Measurements from ENCODE around the gene COMMD8. TPM values are rescaled to one million over a fixed set of nuclear protein-coding genes. Genes with fewer than 3 reads are reported as not detected.

COMMD8 gene
- total and polyA plus RNA-seq, 10 of the 15 experiments (the other 5 are each of a cell fraction or from before 2014, with no cell fraction given), result 27.6 to 156 (median 48.4) TPM

GRCh38 chr4:47493238-47494123 is 30.0 kb upstream of the COMMD8 start (continued):
- TF ChIP-seq JUNB (IDR thresholded peaks at IDR 0.05) (0 out of 2 replicates have a peak, but pooled peaks have one; percentile 33), NBN (IDR thresholded peaks at IDR 0.05) (0 out of 2 replicates have a peak, but pooled peaks have one; percentile 48)

DNA sequence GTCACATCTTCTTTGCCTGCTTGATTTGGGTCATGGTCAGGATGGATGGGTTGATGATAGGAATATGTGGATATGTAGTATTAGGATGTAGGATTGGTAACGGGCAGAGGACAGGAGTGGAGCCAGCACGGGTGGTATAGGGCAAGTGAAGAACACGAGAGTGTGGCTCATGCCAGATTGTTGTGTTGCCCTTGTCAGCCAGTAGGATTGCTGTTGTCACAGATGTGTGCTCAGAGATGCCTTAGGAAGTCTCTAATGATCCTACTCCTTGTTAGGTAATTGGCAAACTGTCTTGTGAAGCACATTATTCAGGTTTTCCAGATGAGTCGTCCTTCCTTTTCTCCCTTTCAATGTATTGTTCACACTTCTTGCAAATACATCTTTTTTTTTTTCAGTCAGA is 27.0 kb upstream of the COMMD8 start:
- peak; percentile 86 for ATAC-seq
- in situ Hi-C loops (cut with MboI) (no loop called here), intact Hi-C loops (cut with micrococcal nuclease; ENCODE audit: unreplicated experiment) (loop anchor here (1.0 to 10.0 kb wide), 6 partner anchors 28 to 544 kb away; partner anchors contain the start of genes CORIN and NFXL1)
- WGBS (ENCODE audit: insufficient coverage, insufficient replicate concordance, low lambda C conversion rate, missing lambda C conversion rate), result 57% methylated on average over 4 of the region's 4 CpGs
- Histone ChIP-seq H4K20me1 (ENCODE audit: control insufficient read depth, insufficient read depth) (no peaks in the 10 kb centered on the region), H3K4me2 (ENCODE audit: control insufficient read depth, insufficient read depth) (peak overlapping the region; percentile 17; the same call in 1 of the 2 replicates), H3K4me3 (no peak overlapping the region), H3K9ac (ENCODE audit: control insufficient read depth, insufficient read depth, low read length) (no peak overlapping the region), H3K27ac (ENCODE audit: control insufficient read depth, insufficient read depth) (no peak overlapping the region), H3K9me3 (replicated peaks; ENCODE audit: control insufficient read depth, insufficient read depth, low read length) (peaks cover 2% of the 10 kb centered on the region; the same call in 1 of the 3 replicates), H3K79me2 (ENCODE audit: control insufficient read depth, insufficient read depth, low read length) (peaks cover 58% of the 10 kb centered on the region), H3K4me1 (ENCODE audit: control insufficient read depth, insufficient read depth, low read length) (peaks cover 10% of the 10 kb centered on the region), H2AFZ (ENCODE audit: control insufficient read depth, low read depth, low read length) (no peak overlapping the region), H3K27me3 (replicated peaks in 1 of 2; ENCODE audit: control insufficient read depth in 2 of 2, insufficient read depth in 2 of 2, low read length in 1 of 2) (no peaks in the 10 kb centered on the region), H3K36me3 (ENCODE audit: control insufficient read depth in 2 of 2, insufficient read depth in 2 of 2, low read length in 1 of 2) (no peaks in the 10 kb centered on the region)
- DNase-seq (ENCODE audit: low read depth, low spot score), result no peak
- no TSS peak for BruUV-seq (replicated peaks)
- peak; percentile 85 for FAIRE-seq
- CTCF ChIA-PET, result interaction anchor here (1.0 to 4.0 kb wide), 13 partner anchors 8 to 346 kb away, joined by 3 to 30 read pairs (median 5); partner anchors contain the start of gene COMMD8
- RAD21 ChIA-PET (ENCODE audit: unreplicated experiment), result interaction anchor here (0.9 to 3.4 kb wide), 11 partner anchors 8 to 203 kb away, joined by 3 to 37 read pairs (median 7); partner anchors contain the start of gene COMMD8
- SMC1A ChIA-PET (ENCODE audit: uncharacterized antibody, unreplicated experiment), result interaction anchor here (0.7 to 3.9 kb wide), 17 partner anchors 8 to 214 kb away, joined by 3 to 39 read pairs (median 4); partner anchors contain the start of gene COMMD8
- POLR2A ChIA-PET, result interaction anchor here (1.0 to 2.3 kb wide), 3 partner anchors 10 to 27 kb away, joined by 4 to 7 read pairs (median 7); partner anchors contain the start of gene COMMD8
- no peak for TF ChIP-seq MXI1 (IDR thresholded peaks at IDR 0.05; ENCODE audit: low read depth, low read length)
- TF ChIP-seq IKZF2 (IDR thresholded peaks at IDR 0.05), result peak in 1 of 2 experiments; percentile 49; a peak in 2 of 4 replicates
- TF ChIP-seq, protein P1, sequence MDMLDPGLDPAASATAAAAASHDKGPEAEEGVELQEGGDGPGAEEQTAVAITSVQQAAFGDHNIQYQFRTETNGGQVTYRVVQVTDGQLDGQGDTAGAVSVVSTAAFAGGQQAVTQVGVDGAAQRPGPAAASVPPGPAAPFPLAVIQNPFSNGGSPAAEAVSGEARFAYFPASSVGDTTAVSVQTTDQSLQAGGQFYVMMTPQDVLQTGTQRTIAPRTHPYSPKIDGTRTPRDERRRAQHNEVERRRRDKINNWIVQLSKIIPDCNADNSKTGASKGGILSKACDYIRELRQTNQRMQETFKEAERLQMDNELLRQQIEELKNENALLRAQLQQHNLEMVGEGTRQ (IDR thresholded peaks at IDR 0.05; ENCODE audit: borderline replicate concordance, low read depth, low read length), result no peak
- TF ChIP-seq ZSCAN29 (IDR thresholded peaks at IDR 0.05), result no peak
- TF ChIP-seq EZH2 (IDR thresholded peaks at IDR 0.05; ENCODE audit: borderline replicate concordance, control insufficient read depth, low read depth, low read length), result no peak
- TF ChIP-seq POU2F2 (IDR thresholded peaks at IDR 0.05; ENCODE audit: borderline replicate concordance, low read depth, low read length), result no peak
- no peak for TF ChIP-seq ZNF622 (IDR thresholded peaks at IDR 0.05)
- TF ChIP-seq, protein P2, sequence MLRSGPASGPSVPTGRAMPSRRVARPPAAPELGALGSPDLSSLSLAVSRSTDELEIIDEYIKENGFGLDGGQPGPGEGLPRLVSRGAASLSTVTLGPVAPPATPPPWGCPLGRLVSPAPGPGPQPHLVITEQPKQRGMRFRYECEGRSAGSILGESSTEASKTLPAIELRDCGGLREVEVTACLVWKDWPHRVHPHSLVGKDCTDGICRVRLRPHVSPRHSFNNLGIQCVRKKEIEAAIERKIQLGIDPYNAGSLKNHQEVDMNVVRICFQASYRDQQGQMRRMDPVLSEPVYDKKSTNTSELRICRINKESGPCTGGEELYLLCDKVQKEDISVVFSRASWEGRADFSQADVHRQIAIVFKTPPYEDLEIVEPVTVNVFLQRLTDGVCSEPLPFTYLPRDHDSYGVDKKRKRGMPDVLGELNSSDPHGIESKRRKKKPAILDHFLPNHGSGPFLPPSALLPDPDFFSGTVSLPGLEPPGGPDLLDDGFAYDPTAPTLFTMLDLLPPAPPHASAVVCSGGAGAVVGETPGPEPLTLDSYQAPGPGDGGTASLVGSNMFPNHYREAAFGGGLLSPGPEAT (IDR thresholded peaks at IDR 0.05; ENCODE audit: low read depth), result no peak
- TF ChIP-seq, protein P3, sequence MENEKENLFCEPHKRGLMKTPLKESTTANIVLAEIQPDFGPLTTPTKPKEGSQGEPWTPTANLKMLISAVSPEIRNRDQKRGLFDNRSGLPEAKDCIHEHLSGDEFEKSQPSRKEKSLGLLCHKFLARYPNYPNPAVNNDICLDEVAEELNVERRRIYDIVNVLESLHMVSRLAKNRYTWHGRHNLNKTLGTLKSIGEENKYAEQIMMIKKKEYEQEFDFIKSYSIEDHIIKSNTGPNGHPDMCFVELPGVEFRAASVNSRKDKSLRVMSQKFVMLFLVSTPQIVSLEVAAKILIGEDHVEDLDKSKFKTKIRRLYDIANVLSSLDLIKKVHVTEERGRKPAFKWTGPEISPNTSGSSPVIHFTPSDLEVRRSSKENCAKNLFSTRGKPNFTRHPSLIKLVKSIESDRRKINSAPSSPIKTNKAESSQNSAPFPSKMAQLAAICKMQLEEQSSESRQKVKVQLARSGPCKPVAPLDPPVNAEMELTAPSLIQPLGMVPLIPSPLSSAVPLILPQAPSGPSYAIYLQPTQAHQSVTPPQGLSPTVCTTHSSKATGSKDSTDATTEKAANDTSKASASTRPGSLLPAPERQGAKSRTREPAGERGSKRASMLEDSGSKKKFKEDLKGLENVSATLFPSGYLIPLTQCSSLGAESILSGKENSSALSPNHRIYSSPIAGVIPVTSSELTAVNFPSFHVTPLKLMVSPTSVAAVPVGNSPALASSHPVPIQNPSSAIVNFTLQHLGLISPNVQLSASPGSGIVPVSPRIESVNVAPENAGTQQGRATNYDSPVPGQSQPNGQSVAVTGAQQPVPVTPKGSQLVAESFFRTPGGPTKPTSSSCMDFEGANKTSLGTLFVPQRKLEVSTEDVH (IDR thresholded peaks at IDR 0.05; ENCODE audit: low read depth, partially characterized antibody), result no peak
- TF ChIP-seq GABPA (IDR thresholded peaks at IDR 0.05; ENCODE audit: low read depth), result no peak
- peak; percentile 62 for TF ChIP-seq RAD21 (IDR thresholded peaks at IDR 0.05; ENCODE audit: insufficient read depth, low read depth, low read length)
- TF ChIP-seq SUPT20H (IDR thresholded peaks at IDR 0.05; ENCODE audit: borderline replicate concordance, control insufficient read depth, low read depth, low read length), result no peak
- TF ChIP-seq NFYB (IDR thresholded peaks at IDR 0.05; ENCODE audit: insufficient read depth, low read depth, low read length), result no peak
- TF ChIP-seq TCF12 (IDR thresholded peaks at IDR 0.05; ENCODE audit: low read depth, low read length), result no peak
